GM12878 (cell line): ENCODE results near the gene ZNF732. TPM values are rescaled to one million over a fixed set of nuclear protein-coding genes. Genes with fewer than 3 reads are reported as not detected.

ENCODE experiments used
- ATAC-seq: fragments of 200-7000 bp; cut with Tn5 transposase; 3 replicates; pipeline ENCODE4 v1.9.1; 2020; ENCODE audit warnings: mild to moderate bottlenecking, moderate library complexity
- BruUV-seq: library from RNA; stranded (reverse); fragments of 400-500 nt; replicated peaks from 2 replicates; lab custom pipeline; 2021; lab: Mats Ljungman, UMichigan
- CTCF ChIA-PET: fragments of 300-600 bp; sonication (Branson Sonifier 250); formaldehyde crosslinking; extraction: SDS; loops from one replicate; lab custom pipeline; 2021; ENCODE audit warnings: inconsistent platforms; lab: Yijun Ruan, JAX
- POLR2A ChIA-PET: fragments of 350-600 bp; formaldehyde crosslinking; extraction: SDS; loops from one replicate; lab custom pipeline; 2021; ENCODE audit warnings: inconsistent platforms; lab: Charles Lee
- RAD21 ChIA-PET: fragments of 300-600 bp; sonication (Branson Sonifier 250); formaldehyde crosslinking; loops from one replicate; lab custom pipeline; 2023; ENCODE audit warnings: antibody characterized with exemption; ENCODE audit not compliant: unreplicated experiment; lab: Charles Lee
- SMC1A ChIA-PET: fragments of 300-600 bp; sonication (Branson Sonifier 250); formaldehyde crosslinking; loops from one replicate; lab custom pipeline; 2023; ENCODE audit not compliant: unreplicated experiment, uncharacterized antibody; lab: Charles Lee
- DNase-seq: peaks from one replicate; pipeline ENCODE4 v3.0.0-alpha.2; 2011; ENCODE audit warnings: low read depth, low spot score
- FAIRE-seq: peaks from 3 replicates; lab custom pipeline; 2011; peaks lifted over from hg19 to GRCh38; lab: Jason Lieb, UNC
- H2AFZ ChIP-seq: 2 replicates; pipeline ENCODE4 v1.6.0; 2011; ENCODE audit warnings: low read depth, low read length, control low read depth; ENCODE audit not compliant: control insufficient read depth
- H3K27ac ChIP-seq: 2 replicates; pipeline ENCODE4 v1.5.1; 2011; ENCODE audit warnings: control low read depth; ENCODE audit not compliant: control insufficient read depth, insufficient read depth
- H3K27me3 ChIP-seq, 2 experiments: replicated peaks in 1 of 2; 2 replicates each; pipeline versions ENCODE4 v1.6.0 to v1.6.1; 2011; ENCODE audit warnings: low read length in 1 of 2; ENCODE audit not compliant: control insufficient read depth in 2 of 2, insufficient read depth in 2 of 2
- H3K36me3 ChIP-seq, 2 experiments: 2 replicates each; pipeline ENCODE4 v1.5.1; 2011; ENCODE audit warnings: low read length in 1 of 2; ENCODE audit not compliant: control insufficient read depth in 2 of 2, insufficient read depth in 2 of 2
- H3K4me1 ChIP-seq: 2 replicates; pipeline ENCODE4 v1.6.1; 2011; ENCODE audit warnings: mild to moderate bottlenecking, low read length, moderate library complexity, mixed read lengths; ENCODE audit not compliant: control insufficient read depth, insufficient read depth
- H3K4me2 ChIP-seq: 2 replicates; pipeline ENCODE4 v1.6.0; 2011; ENCODE audit warnings: control low read depth; ENCODE audit not compliant: control insufficient read depth, insufficient read depth
- H3K4me3 ChIP-seq: fragments of 200-600 bp; sonication (generic); 2 replicates; pipeline ENCODE4 v1.5.1; 2016
- H3K79me2 ChIP-seq: 2 replicates; pipeline ENCODE4 v1.6.0; 2011; ENCODE audit warnings: low read length; ENCODE audit not compliant: control insufficient read depth, insufficient read depth
- H3K9ac ChIP-seq: 2 replicates; pipeline ENCODE4 v1.8.0; 2011; ENCODE audit warnings: low read length, control low read depth, mixed read lengths; ENCODE audit not compliant: control insufficient read depth, insufficient read depth
- H3K9me3 ChIP-seq: replicated peaks from 3 replicates; pipeline ENCODE4 v1.5.1; 2011; ENCODE audit warnings: mild to moderate bottlenecking, low read length; ENCODE audit not compliant: control insufficient read depth, insufficient read depth
- H4K20me1 ChIP-seq: 2 replicates; pipeline ENCODE4 v1.6.0; 2011; ENCODE audit not compliant: control insufficient read depth, insufficient read depth
- CHD2 ChIP-seq: IDR thresholded peaks from 2 replicates; pipeline ENCODE4 v1.6.1; 2011; ENCODE audit warnings: low read depth, low read length, improper control_type of control experiment, borderline replicate concordance
- ESRRA ChIP-seq: IDR thresholded peaks from 2 replicates; pipeline ENCODE4 v1.6.1; 2012; ENCODE audit warnings: mild to moderate bottlenecking, low read length, improper control_type of control experiment
- ETV6 ChIP-seq, 2 experiments: fragments of 450-650 bp in 1 of 2; IDR thresholded peaks in 1 of 2; conservative IDR thresholded peaks in 1 of 2; 2 replicates each; pipeline ENCODE4 v1.6.1; 2014; ENCODE audit warnings: antibody characterized with exemption in 1 of 2, borderline replicate concordance in 1 of 2, low read depth in 1 of 2, mild to moderate bottlenecking in 1 of 2, moderate library complexity in 1 of 2
- FOXM1 ChIP-seq: IDR thresholded peaks from 2 replicates; pipeline ENCODE4 v1.6.1; 2012; ENCODE audit warnings: low read depth, mild to moderate bottlenecking, inconsistent platforms, low read length, moderate library complexity
- GABPA ChIP-seq: IDR thresholded peaks from 2 replicates; pipeline ENCODE4 v1.6.1; 2014; ENCODE audit warnings: antibody characterized with exemption, low read depth, mild to moderate bottlenecking, inconsistent platforms
- KDM1A ChIP-seq: fragments of 200-600 bp; sonication (generic); IDR thresholded peaks from 2 replicates; pipeline ENCODE4 v1.6.1; 2016; ENCODE audit warnings: borderline replicate concordance
- MTA2 ChIP-seq: fragments of 450-650 bp; IDR thresholded peaks from 2 replicates; pipeline ENCODE4 v1.6.1; 2016; ENCODE audit warnings: low read depth, mild to moderate bottlenecking, moderate library complexity
- MYB ChIP-seq: fragments of 150-350 bp; IDR thresholded peaks from 2 replicates; pipeline ENCODE4 v1.6.1; 2014; ENCODE audit warnings: mild to moderate bottlenecking, low read depth, low read length, borderline replicate concordance
- PBX3 ChIP-seq: IDR thresholded peaks from 2 replicates; pipeline ENCODE4 v1.6.1; 2011; ENCODE audit warnings: mild to moderate bottlenecking, low read depth, low read length, moderate library complexity; ENCODE audit not compliant: insufficient replicate concordance
- POLR2A ChIP-seq: IDR thresholded peaks from 2 replicates; pipeline ENCODE4 v1.6.1; 2011; ENCODE audit warnings: low read depth, mild to moderate bottlenecking, low read length
- POLR2AphosphoS5 ChIP-seq: IDR thresholded peaks from 2 replicates; pipeline ENCODE4 v1.6.1; 2011; ENCODE audit warnings: mild to moderate bottlenecking, low read length, inconsistent platforms
- RB1 ChIP-seq: fragments of 450-650 bp; formaldehyde crosslinking; IDR thresholded peaks from 2 replicates; pipeline ENCODE4 v1.6.1; 2017; ENCODE audit warnings: mild to moderate bottlenecking, borderline replicate concordance
- RCOR1 ChIP-seq: conservative IDR thresholded peaks from 2 replicates; pipeline ENCODE4 v1.6.1; 2012; ENCODE audit warnings: low read depth, low read length, improper control_type of control experiment
- SPI1 ChIP-seq: IDR thresholded peaks from 2 replicates; pipeline ENCODE4 v1.6.1; 2011; ENCODE audit warnings: low read depth, mild to moderate bottlenecking, low read length, moderate library complexity, borderline replicate concordance; ENCODE audit not compliant: insufficient read depth
- SUPT20H ChIP-seq: IDR thresholded peaks from 2 replicates; pipeline ENCODE4 v1.6.1; 2011; ENCODE audit warnings: low read depth, mild to moderate bottlenecking, low read length, moderate library complexity, borderline replicate concordance; ENCODE audit not compliant: control insufficient read depth
- USF1 ChIP-seq: IDR thresholded peaks from 2 replicates; pipeline ENCODE4 v1.6.1; 2011; ENCODE audit warnings: borderline replicate concordance, low read depth, mild to moderate bottlenecking, moderate library complexity, mixed read lengths, low read length; ENCODE audit not compliant: insufficient read depth; ENCODE audit errors: extremely low read length
- ZNF207 ChIP-seq: fragments of 450-650 bp; IDR thresholded peaks from 2 replicates; pipeline ENCODE4 v1.6.1; 2014; ENCODE audit warnings: antibody characterized with exemption, mild to moderate bottlenecking, borderline replicate concordance
- ZZZ3 ChIP-seq: IDR thresholded peaks from 2 replicates; pipeline ENCODE4 v1.6.1; 2011; ENCODE audit warnings: low read depth; ENCODE audit not compliant: control insufficient read depth, insufficient read length
- WGBS: methylation state at CpG from one replicate; pipeline ENCODE4 v1.1.6; 2016; ENCODE audit warnings: low lambda C conversion rate; ENCODE audit not compliant: insufficient replicate concordance, insufficient coverage; ENCODE audit errors: missing lambda C conversion rate; 5-methylcytosine and 5-hydroxymethylcytosine counted together
- in situ Hi-C: fragments of 300-500 bp; cut with MboI; formaldehyde crosslinking; loops from 9 replicates; pipeline ENCODE4 v1.14.3; 2018; ENCODE audit warnings: mixed read lengths
- intact Hi-C: fragments of 100-400 bp; cut with micrococcal nuclease; formaldehyde crosslinking; loops from one replicate; pipeline ENCODE4 v1.14.2; 2022; ENCODE audit not compliant: unreplicated experiment
- polyA plus RNA-seq, 11 experiments: library from polyadenylated mRNA; depleted of rRNA in 4 of 11; unstranded in 6 of 11; stranded (reverse) in 5 of 11; fragments of >200 nt; fragmentation: Nextera tagmentation in 4 of 11; fragmentation: Illumina TruSeq in 1 of 11; extraction: Ambion mirVana in 4 of 11; extraction: Trizol in 1 of 11; gene quantifications; 1 replicate in 1 of 11; 2 replicates in 10 of 11; pipeline versions ENCODE4 v1.2.1 to v1.2.3, GENCODE V29; 2011 to 2016; ENCODE audit warnings: inconsistent platforms in 2 of 11, missing spikeins in 2 of 11, low read depth in 1 of 11
- total RNA-seq, 4 experiments: library from RNA; depleted of rRNA in 3 of 4; stranded (reverse); fragments of >200 nt in 3 of 4; fragmentation: Illumina TruSeq in 1 of 4; extraction: Trizol in 1 of 4; gene quantifications; 2 replicates each; pipeline versions ENCODE4 v1.2.1 to v1.2.3, GENCODE V29; 2013 to 2021

ZNF732 gene
- total and polyA plus RNA-seq, 10 of the 15 experiments (the other 5 are each of a cell fraction or from before 2014, with no cell fraction given): not detected

- TF ChIP-seq ZNF207: 0 out of 2 replicates have a peak, but pooled peaks have one; percentile 47
Measured at GRCh38 chr4:337932-338758, 32.9 kb upstream of the ZNF732 start (continued).

- RAD21 ChIA-PET: no interaction called here
- H3K27ac ChIP-seq: peak within 1 kb of the TSS; percentile 91
- POLR2A ChIA-PET: no interaction called here
- H3K4me2 ChIP-seq: peak within 1 kb of the TSS; percentile 84
- intact Hi-C loops: loop anchor here (5.0 kb wide), 1 partner anchor 95 kb away; no protein-coding TSS in a partner anchor
- no peaks in the 10 kb centered on the region for H3K27me3 ChIP-seq
- peaks cover 36% of the 10 kb centered on the region for H3K79me2 ChIP-seq
- WGBS: under 1% methylated on average over 57 of the region's 59 CpGs
- FAIRE-seq (peak; percentile 99), DNase-seq (peak; percentile 95), ATAC-seq (peak; percentile 97)
- peaks cover 26% of the 10 kb centered on the region for H3K9me3 ChIP-seq
- peak within 1 kb of the TSS; percentile 82 for H3K4me3 ChIP-seq
- no peaks in the 10 kb centered on the region for H4K20me1 ChIP-seq
- in situ Hi-C loops: no loop called here
- 0 out of 4 replicates have a peak, but pooled peaks cover 0 to 6% of the 10 kb centered on the region in 2 experiments for H3K36me3 ChIP-seq
- peak within 1 kb of the TSS; percentile 87 for H2AFZ ChIP-seq
- H3K9ac ChIP-seq: peak within 1 kb of the TSS; percentile 90
- BruUV-seq: no TSS peak
- SMC1A ChIA-PET: interaction anchor here (0.8 kb wide), 1 partner anchor 11 kb away, joined by 4 read pairs; no protein-coding TSS in a partner anchor
- H3K4me1 ChIP-seq: no peaks in the 10 kb centered on the region
- CTCF ChIA-PET: no interaction called here
- TF ChIP-seq ZNF207 (peak; percentile 70; the same call in 1 of the 2 replicates), SUPT20H (no peak), RCOR1 (no peak), PBX3 (peak; percentile 100), SPI1 (no peak), MTA2 (peak; percentile 63; the same call in 1 of the 2 replicates), ZZZ3 (no peak), FOXM1 (no peak), ETV6 (conservative IDR thresholded peaks at IDR 0.05 in 1 of 2, IDR thresholded peaks at IDR 0.05 in 1 of 2; ENCODE audit: borderline replicate concordance in 1 of 2, low read depth in 1 of 2) (no peak), USF1 (no peak), GABPA (peak; percentile 90), POLR2A (peak; percentile 81), RB1 (no peak), ESRRA (peak; percentile 55; the same call in 1 of the 2 replicates), MYB (no peak), CHD2 (peak; percentile 96), POLR2AphosphoS5 (peak; percentile 95), KDM1A (no peak)
Measured at GRCh38 chr4:337143-337931, 32.1 kb upstream of the ZNF732 start, which contains the start of gene ZNF141. ZNF141 (plus strand) TSS chr4:337814; CDS start chr4:337984, 170 bp downstream.
